ENCODE data around the gene CYP26A1. TPM values are rescaled to one million over a fixed set of nuclear protein-coding genes. Genes with fewer than 3 reads are reported as not detected.

Gene CYP26A1
- total and polyA plus RNA-seq, 4 donors, result 0.08 to 1.4 (median 0.29) TPM; not detected in 1

- 14% methylated on average over 17 of the region's 17 CpGs for WGBS
Measured at GRCh38 chr10:93067443-93068365, 6.0 kb upstream of the CYP26A1 start.

More at GRCh38 chr10:93067443-93068365, 6.0 kb upstream of the CYP26A1 start:
- TF ChIP-seq FOXA2 (IDR thresholded peaks at IDR 0.05), result no peak
- no peak for TF ChIP-seq FOXA1 (IDR thresholded peaks at IDR 0.05)
- no peak for TF ChIP-seq TAF1 (conservative IDR thresholded peaks at IDR 0.05)
- no peak for TF ChIP-seq EGR1 (IDR thresholded peaks at IDR 0.05; ENCODE audit: low read depth in 2 of 2)
- TF ChIP-seq, protein P1, sequence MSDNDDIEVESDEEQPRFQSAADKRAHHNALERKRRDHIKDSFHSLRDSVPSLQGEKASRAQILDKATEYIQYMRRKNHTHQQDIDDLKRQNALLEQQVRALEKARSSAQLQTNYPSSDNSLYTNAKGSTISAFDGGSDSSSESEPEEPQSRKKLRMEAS (IDR thresholded peaks at IDR 0.05), result no peak
- no peak for TF ChIP-seq RXRA (IDR thresholded peaks at IDR 0.05)
- no peak for TF ChIP-seq YY1 (IDR thresholded peaks at IDR 0.05)
- TF ChIP-seq SP1 (IDR thresholded peaks at IDR 0.05), result no peak
- no peak for TF ChIP-seq RAD21 (IDR thresholded peaks at IDR 0.05)
- TF ChIP-seq JUND (IDR thresholded peaks at IDR 0.05), result no peak
- TF ChIP-seq, protein P2, sequence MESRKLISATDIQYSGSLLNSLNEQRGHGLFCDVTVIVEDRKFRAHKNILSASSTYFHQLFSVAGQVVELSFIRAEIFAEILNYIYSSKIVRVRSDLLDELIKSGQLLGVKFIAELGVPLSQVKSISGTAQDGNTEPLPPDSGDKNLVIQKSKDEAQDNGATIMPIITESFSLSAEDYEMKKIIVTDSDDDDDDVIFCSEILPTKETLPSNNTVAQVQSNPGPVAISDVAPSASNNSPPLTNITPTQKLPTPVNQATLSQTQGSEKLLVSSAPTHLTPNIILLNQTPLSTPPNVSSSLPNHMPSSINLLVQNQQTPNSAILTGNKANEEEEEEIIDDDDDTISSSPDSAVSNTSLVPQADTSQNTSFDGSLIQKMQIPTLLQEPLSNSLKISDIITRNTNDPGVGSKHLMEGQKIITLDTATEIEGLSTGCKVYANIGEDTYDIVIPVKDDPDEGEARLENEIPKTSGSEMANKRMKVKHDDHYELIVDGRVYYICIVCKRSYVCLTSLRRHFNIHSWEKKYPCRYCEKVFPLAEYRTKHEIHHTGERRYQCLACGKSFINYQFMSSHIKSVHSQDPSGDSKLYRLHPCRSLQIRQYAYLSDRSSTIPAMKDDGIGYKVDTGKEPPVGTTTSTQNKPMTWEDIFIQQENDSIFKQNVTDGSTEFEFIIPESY (IDR thresholded peaks at IDR 0.05), result no peak
- TF ChIP-seq, protein P3, sequence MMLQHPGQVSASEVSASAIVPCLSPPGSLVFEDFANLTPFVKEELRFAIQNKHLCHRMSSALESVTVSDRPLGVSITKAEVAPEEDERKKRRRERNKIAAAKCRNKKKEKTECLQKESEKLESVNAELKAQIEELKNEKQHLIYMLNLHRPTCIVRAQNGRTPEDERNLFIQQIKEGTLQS (IDR thresholded peaks at IDR 0.05), result no peak
- no peak for TF ChIP-seq GABPA (IDR thresholded peaks at IDR 0.05 in 1 of 2, conservative IDR thresholded peaks at IDR 0.05 in 1 of 2)
- TF ChIP-seq REST (IDR thresholded peaks at IDR 0.05), result no peak
- TF ChIP-seq NR2F2 (IDR thresholded peaks at IDR 0.05), result no peak
- Histone ChIP-seq H3K4me1 (ENCODE audit: control insufficient read depth in 4 of 4, insufficient read depth in 4 of 4, low read length in 3 of 4) (peaks cover 17 to 45% (median 31%) of the 10 kb centered on the region in 4 donors), H3K27ac (ENCODE audit: low read depth in 1 of 2, low read length in 2 of 2) (no peak overlapping the region), H3K4me3 (ENCODE audit: low read depth in 1 of 3, low read length in 3 of 3) (no peak overlapping the region), H3K27me3 (ENCODE audit: control insufficient read depth in 4 of 4, insufficient read depth in 4 of 4, low read length in 3 of 4) (peaks cover 4 to 12% (median 6%) of the 10 kb centered on the region in 4 donors), H3K9me3 (ENCODE audit: control insufficient read depth in 4 of 4, low read length in 3 of 4) (no peaks in the 10 kb centered on the region), H3K36me3 (ENCODE audit: control insufficient read depth in 4 of 4, insufficient read depth in 3 of 4, low read depth in 1 of 4, low read length in 3 of 4) (no peaks in the 10 kb centered on the region), H3K9ac (ENCODE audit: low read depth in 1 of 2, low read length in 2 of 2) (no peak overlapping the region)
- no peak for DNase-seq (ENCODE audit: low spot score)

All from liver (tissue), 9 donors.